HepG2 (cell line): ENCODE data around the gene TBC1D14. TPM values are rescaled to one million over a fixed set of nuclear protein-coding genes. Genes with fewer than 3 reads are reported as not detected.
A peak's percentile ranks its signal among the peaks of the same experiment; 100 is the strongest.

ENCODE experiments used
- ATAC-seq: fragments of 200-7000 bp; cut with Tn5 transposase; 3 replicates; pipeline ENCODE4 v1.9.1; 2020; ENCODE audit warnings: mild to moderate bottlenecking, moderate library complexity
- BruUV-seq: library from RNA; stranded (reverse); fragments of 400-500 nt; replicated peaks from 2 replicates; lab custom pipeline; 2021; lab: Mats Ljungman, UMichigan
- CTCF ChIA-PET: fragments of 300-600 bp; formaldehyde crosslinking; extraction: SDS; loops from one replicate; lab custom pipeline; 2021; ENCODE audit warnings: low total read pairs, inconsistent platforms, low intra/inter-chr PET ratio; lab: Yijun Ruan, JAX
- POLR2A ChIA-PET: fragments of 350-600 bp; sonication (Branson Sonifier 250); formaldehyde crosslinking; loops from one replicate; lab custom pipeline; 2020; ENCODE audit warnings: antibody characterized with exemption, inconsistent platforms; lab: Yijun Ruan, JAX
- DNase-seq: peaks from one replicate; pipeline ENCODE4 v3.0.0-alpha.2; 2015; ENCODE audit warnings: low spot score
- FAIRE-seq: peaks from 3 replicates; lab custom pipeline; 2011; peaks lifted over from hg19 to GRCh38; lab: Jason Lieb, UNC
- H2AFZ ChIP-seq: one replicate; pipeline ENCODE4 v1.6.1; 2011; ENCODE audit warnings: low read length, inconsistent platforms
- H3K27ac ChIP-seq: fragments of 300-600 bp; 3 replicates; pipeline ENCODE4 v1.8.0; 2011; ENCODE audit warnings: mixed run types, mild to moderate bottlenecking, mixed read lengths, low read length, inconsistent platforms; ENCODE audit not compliant: insufficient read depth; ENCODE audit errors: extremely low read length
- H3K27me3 ChIP-seq, 2 experiments: fragments of 200-600 bp in 1 of 2; 2 replicates in 1 of 2; 3 replicates in 1 of 2; pipeline versions ENCODE4 v1.6.0 to v1.8.0; 2011; ENCODE audit warnings: low read length in 2 of 2, mild to moderate bottlenecking in 2 of 2, moderate library complexity in 2 of 2, inconsistent platforms in 1 of 2; ENCODE audit not compliant: insufficient read depth in 2 of 2, control insufficient read depth in 1 of 2
- H3K36me3 ChIP-seq, 2 experiments: fragments of 200-600 bp in 1 of 2; replicated peaks in 1 of 2; 2 replicates in 1 of 2; 3 replicates in 1 of 2; pipeline versions ENCODE4 v1.5.1 to v1.8.0; 2011; ENCODE audit warnings: low read length in 2 of 2, inconsistent platforms in 1 of 2; ENCODE audit not compliant: insufficient read depth in 2 of 2, control insufficient read depth in 1 of 2
- H3K4me1 ChIP-seq: 2 replicates; pipeline ENCODE4 v1.5.1; 2012; ENCODE audit warnings: low read length, inconsistent platforms; ENCODE audit not compliant: insufficient read depth
- H3K4me2 ChIP-seq: 2 replicates; pipeline ENCODE4 v1.6.0; 2011; ENCODE audit warnings: low read depth, low read length, inconsistent platforms
- H3K4me3 ChIP-seq, 3 experiments: fragments of 200-600 bp in 1 of 3; sonication (generic), shearing (Covaris generic) in 1 of 3; replicated peaks in 1 of 3; 2 replicates each; pipeline ENCODE4 v1.5.1; 2011 to 2016; ENCODE audit warnings: low read length in 3 of 3, inconsistent platforms in 2 of 3, low read depth in 2 of 3, mild to moderate bottlenecking in 2 of 3, control low read depth in 1 of 3, mixed read lengths in 1 of 3; ENCODE audit not compliant: insufficient read depth in 1 of 3
- H3K79me2 ChIP-seq: one replicate; pipeline ENCODE4 v1.6.1; 2011; ENCODE audit warnings: low read length, inconsistent platforms; ENCODE audit not compliant: insufficient read depth
- H3K9ac ChIP-seq: 2 replicates; pipeline ENCODE4 v1.6.0; 2011; ENCODE audit warnings: mild to moderate bottlenecking, low read depth, low read length, inconsistent platforms; ENCODE audit not compliant: insufficient read depth
- H3K9me3 ChIP-seq: 2 replicates; pipeline ENCODE4 v1.5.1; 2012; ENCODE audit warnings: mild to moderate bottlenecking, low read length
- H4K20me1 ChIP-seq: 2 replicates; pipeline ENCODE4 v1.6.0; 2011; ENCODE audit warnings: inconsistent platforms, mild to moderate bottlenecking, low read length, moderate library complexity; ENCODE audit not compliant: insufficient read depth
- NFKB2 ChIP-seq: sonication (generic); formaldehyde crosslinking; IDR thresholded peaks from 2 replicates; pipeline ENCODE4 v1.4.0; 2020; ENCODE audit warnings: missing genetic modification reagents, borderline replicate concordance
- NFRKB ChIP-seq: fragments of 450-650 bp; IDR thresholded peaks from 2 replicates; pipeline ENCODE4 v1.6.1; 2017
- SOX13 ChIP-seq, 3 experiments: fragments of 450-650 bp in 1 of 3; sonication (generic) in 1 of 3; formaldehyde crosslinking in 1 of 3; IDR thresholded peaks in 2 of 3; conservative IDR thresholded peaks in 1 of 3; 2 replicates each; pipeline versions ENCODE4 v1.5.0 to v1.6.1; 2016 to 2020; ENCODE audit warnings: antibody characterized with exemption in 1 of 3, mild to moderate bottlenecking in 1 of 3, missing compliant biosample characterization in 1 of 3, missing genetic modification reagents in 1 of 3, moderate library complexity in 1 of 3
- ZNF263 ChIP-seq: sonication (generic); formaldehyde crosslinking; IDR thresholded peaks from 2 replicates; pipeline ENCODE4 v1.4.0; 2020; ENCODE audit warnings: missing genetic modification reagents
- ZSCAN31 ChIP-seq: sonication (generic); formaldehyde crosslinking; IDR thresholded peaks from 2 replicates; pipeline ENCODE4 v1.5.0; 2020; ENCODE audit warnings: low read depth, mild to moderate bottlenecking, missing genetic modification reagents
- WGBS: methylation state at CpG from one replicate; pipeline ENCODE4 v1.1.6; 2017; ENCODE audit warnings: low lambda C conversion rate; 5-methylcytosine and 5-hydroxymethylcytosine counted together
- in situ Hi-C: cut with HindIII; loops from 2 replicates; pipeline ENCODE4 v1.10.0; 2017; ENCODE audit warnings: low pct_unique_long_range_greater_than_20kb; ENCODE audit not compliant: extremely low pct_ligation_motif_present
- intact Hi-C: fragments of 100-400 bp; cut with micrococcal nuclease; formaldehyde crosslinking; loops from one replicate; pipeline ENCODE4 v1.10.0; 2022; ENCODE audit not compliant: unreplicated experiment
- polyA plus RNA-seq, 8 experiments: library from polyadenylated mRNA; depleted of rRNA in 3 of 8; stranded (reverse) in 7 of 8; unstranded in 1 of 8; fragments of >200 nt; fragmentation: Illumina TruSeq in 4 of 8; extraction: Trizol in 4 of 8; gene quantifications; 2 replicates each; pipeline versions ENCODE4 v1.2.1 to v1.2.3, GENCODE V29; 2011 to 2016; ENCODE audit warnings: low read depth in 4 of 8, missing spikeins in 1 of 8, mixed read lengths in 1 of 8; ENCODE audit not compliant: insufficient read depth in 1 of 8
- total RNA-seq, 5 experiments: library from RNA; depleted of rRNA; stranded (reverse); fragments of >200 nt; fragmentation: Illumina TruSeq; extraction: Trizol; gene quantifications; 2 replicates each; pipeline ENCODE4 v1.2.3, GENCODE V29; 2016; ENCODE audit warnings: low read depth in 1 of 5
- TF ChIP-seq, protein P1 (sequence below), 2 experiments: sonication (generic) in 1 of 2; formaldehyde crosslinking in 1 of 2; IDR thresholded peaks; 2 replicates each; pipeline versions ENCODE4 v1.6.1 to v1.9.0; 2014 to 2022; ENCODE audit warnings: antibody characterized with exemption in 1 of 2, borderline replicate concordance in 1 of 2, inconsistent platforms in 1 of 2, low read depth in 1 of 2, missing genetic modification reagents in 1 of 2
- TF ChIP-seq, protein P2 (sequence below): sonication (generic); formaldehyde crosslinking; IDR thresholded peaks from 2 replicates; pipeline ENCODE4 v1.5.0; 2020; ENCODE audit warnings: mild to moderate bottlenecking, missing genetic modification reagents
- TF ChIP-seq, protein P3 (sequence below): sonication (generic); formaldehyde crosslinking; IDR thresholded peaks from 2 replicates; pipeline ENCODE4 v1.4.0; 2020; ENCODE audit warnings: mild to moderate bottlenecking, low read depth, missing genetic modification reagents

TBC1D14 gene
- total and polyA plus RNA-seq, 2 of the 13 experiments (the other 11 are each of a cell fraction or from before 2014, with no cell fraction given) = 29.5 to 46.5 TPM

DNA sequence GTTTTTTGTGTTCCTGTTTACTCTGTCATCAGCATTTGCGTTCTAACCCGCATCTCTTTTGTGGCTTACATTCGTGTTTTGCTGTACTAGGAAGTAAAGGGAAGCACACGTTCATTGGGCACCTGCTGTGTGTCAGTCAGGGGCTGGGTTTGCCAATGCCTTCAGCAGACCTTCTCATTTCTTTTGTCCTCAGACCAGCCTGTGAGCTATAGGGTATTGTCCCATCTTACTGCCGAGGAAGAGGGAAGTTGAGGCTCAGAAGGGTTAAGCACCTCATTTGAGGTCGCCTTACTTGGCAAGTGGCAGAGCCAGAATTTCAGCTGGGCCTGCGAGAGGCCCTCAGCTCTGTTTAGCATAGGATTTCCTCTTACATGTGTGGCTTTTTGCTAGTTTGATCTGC is 8.7 kb downstream of the TBC1D14 start (continued):
- no peak for TF ChIP-seq ZSCAN31 (CRISPR knock-in tag)

DNA sequence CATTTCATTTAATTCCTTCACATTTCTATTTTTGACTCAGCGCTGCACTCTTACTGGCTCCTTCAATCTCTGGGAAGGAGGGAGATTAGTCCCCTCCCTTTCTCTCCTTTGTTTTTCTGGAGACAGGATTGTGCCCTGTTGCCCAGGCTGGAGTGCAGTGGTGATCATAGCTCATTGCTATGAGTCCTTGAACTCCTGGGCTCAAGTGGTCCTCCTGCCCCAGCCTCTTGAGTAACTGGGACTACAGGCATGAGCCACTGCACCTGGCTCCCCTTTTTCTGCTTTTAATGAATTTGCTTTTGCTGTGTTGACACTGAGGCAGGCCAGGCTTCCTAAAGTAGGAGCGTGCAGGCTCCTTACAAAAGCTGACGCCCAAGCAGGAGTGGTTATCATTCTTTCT is 10.5 kb downstream of the TBC1D14 start:
- H4K20me1 ChIP-seq = peaks cover 37% of the 10 kb centered on the region
- H3K4me3 ChIP-seq = no peak overlapping the region
- intact Hi-C loops (no loop called here), in situ Hi-C loops (no loop called here)
- peak overlapping the region; percentile 24 for H3K27ac ChIP-seq
- TF ChIP-seq SOX13 (IDR thresholded peaks at IDR 0.05) (no peak), SOX13 (CRISPR knock-in tag; conservative IDR thresholded peaks at IDR 0.05 in 1 of 2, IDR thresholded peaks at IDR 0.05 in 1 of 2) (no peak), NFRKB (no peak), NFKB2 (CRISPR knock-in tag) (no peak), ZNF263 (CRISPR knock-in tag) (0 out of 2 replicates have a peak, but pooled peaks have one; percentile 47)
- TF ChIP-seq, protein P1, sequence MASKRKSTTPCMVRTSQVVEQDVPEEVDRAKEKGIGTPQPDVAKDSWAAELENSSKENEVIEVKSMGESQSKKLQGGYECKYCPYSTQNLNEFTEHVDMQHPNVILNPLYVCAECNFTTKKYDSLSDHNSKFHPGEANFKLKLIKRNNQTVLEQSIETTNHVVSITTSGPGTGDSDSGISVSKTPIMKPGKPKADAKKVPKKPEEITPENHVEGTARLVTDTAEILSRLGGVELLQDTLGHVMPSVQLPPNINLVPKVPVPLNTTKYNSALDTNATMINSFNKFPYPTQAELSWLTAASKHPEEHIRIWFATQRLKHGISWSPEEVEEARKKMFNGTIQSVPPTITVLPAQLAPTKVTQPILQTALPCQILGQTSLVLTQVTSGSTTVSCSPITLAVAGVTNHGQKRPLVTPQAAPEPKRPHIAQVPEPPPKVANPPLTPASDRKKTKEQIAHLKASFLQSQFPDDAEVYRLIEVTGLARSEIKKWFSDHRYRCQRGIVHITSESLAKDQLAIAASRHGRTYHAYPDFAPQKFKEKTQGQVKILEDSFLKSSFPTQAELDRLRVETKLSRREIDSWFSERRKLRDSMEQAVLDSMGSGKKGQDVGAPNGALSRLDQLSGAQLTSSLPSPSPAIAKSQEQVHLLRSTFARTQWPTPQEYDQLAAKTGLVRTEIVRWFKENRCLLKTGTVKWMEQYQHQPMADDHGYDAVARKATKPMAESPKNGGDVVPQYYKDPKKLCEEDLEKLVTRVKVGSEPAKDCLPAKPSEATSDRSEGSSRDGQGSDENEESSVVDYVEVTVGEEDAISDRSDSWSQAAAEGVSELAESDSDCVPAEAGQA (IDR thresholded peaks at IDR 0.05; ENCODE audit: low read depth) = no peak
- TF ChIP-seq, protein P1 (CRISPR knock-in tag; IDR thresholded peaks at IDR 0.05; ENCODE audit: borderline replicate concordance) = no peak
- TF ChIP-seq, protein P2, sequence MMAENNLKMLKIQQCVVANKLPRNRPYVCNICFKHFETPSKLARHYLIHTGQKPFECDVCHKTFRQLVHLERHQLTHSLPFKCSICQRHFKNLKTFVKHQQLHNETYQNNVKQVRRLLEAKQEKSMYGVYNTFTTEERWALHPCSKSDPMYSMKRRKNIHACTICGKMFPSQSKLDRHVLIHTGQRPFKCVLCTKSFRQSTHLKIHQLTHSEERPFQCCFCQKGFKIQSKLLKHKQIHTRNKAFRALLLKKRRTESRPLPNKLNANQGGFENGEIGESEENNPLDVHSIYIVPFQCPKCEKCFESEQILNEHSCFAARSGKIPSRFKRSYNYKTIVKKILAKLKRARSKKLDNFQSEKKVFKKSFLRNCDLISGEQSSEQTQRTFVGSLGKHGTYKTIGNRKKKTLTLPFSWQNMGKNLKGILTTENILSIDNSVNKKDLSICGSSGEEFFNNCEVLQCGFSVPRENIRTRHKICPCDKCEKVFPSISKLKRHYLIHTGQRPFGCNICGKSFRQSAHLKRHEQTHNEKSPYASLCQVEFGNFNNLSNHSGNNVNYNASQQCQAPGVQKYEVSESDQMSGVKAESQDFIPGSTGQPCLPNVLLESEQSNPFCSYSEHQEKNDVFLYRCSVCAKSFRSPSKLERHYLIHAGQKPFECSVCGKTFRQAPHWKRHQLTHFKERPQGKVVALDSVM (CRISPR knock-in tag) = 0 out of 2 replicates have a peak, but pooled peaks have one; percentile 22
- TF ChIP-seq, protein P3, sequence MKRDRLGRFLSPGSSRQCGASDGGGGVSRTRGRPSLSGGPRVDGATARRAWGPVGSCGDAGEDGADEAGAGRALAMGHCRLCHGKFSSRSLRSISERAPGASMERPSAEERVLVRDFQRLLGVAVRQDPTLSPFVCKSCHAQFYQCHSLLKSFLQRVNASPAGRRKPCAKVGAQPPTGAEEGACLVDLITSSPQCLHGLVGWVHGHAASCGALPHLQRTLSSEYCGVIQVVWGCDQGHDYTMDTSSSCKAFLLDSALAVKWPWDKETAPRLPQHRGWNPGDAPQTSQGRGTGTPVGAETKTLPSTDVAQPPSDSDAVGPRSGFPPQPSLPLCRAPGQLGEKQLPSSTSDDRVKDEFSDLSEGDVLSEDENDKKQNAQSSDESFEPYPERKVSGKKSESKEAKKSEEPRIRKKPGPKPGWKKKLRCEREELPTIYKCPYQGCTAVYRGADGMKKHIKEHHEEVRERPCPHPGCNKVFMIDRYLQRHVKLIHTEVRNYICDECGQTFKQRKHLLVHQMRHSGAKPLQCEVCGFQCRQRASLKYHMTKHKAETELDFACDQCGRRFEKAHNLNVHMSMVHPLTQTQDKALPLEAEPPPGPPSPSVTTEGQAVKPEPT (CRISPR knock-in tag) = no peak
- peaks cover 44% of the 10 kb centered on the region for H3K79me2 ChIP-seq
- H3K9ac ChIP-seq = no peak overlapping the region
- WGBS = 64% methylated on average over 3 of the region's 3 CpGs
- FAIRE-seq = peak; percentile 21
- H3K36me3 ChIP-seq = peaks cover 12 to 28% of the 10 kb centered on the region in 2 experiments; a peak in 4 of 5 replicates
- no peaks in the 10 kb centered on the region for H3K9me3 ChIP-seq
- H3K4me1 ChIP-seq = peaks cover 86% of the 10 kb centered on the region
- ChIA-PET POLR2A (interaction anchor here (0.9 to 1.3 kb wide), 2 partner anchors 9 to 10 kb away, joined by 3 read pairs; no protein-coding TSS in a partner anchor), CTCF (no interaction called here)
- no peak for ATAC-seq
- H3K4me2 ChIP-seq = no peak overlapping the region
- no TSS peak for BruUV-seq
- no peaks in the 10 kb centered on the region for H3K27me3 ChIP-seq
- H2AFZ ChIP-seq = no peak overlapping the region
- DNase-seq = no peak
